ENCODE measurements around the gene UIMC1.

Gene UIMC1

DNA sequence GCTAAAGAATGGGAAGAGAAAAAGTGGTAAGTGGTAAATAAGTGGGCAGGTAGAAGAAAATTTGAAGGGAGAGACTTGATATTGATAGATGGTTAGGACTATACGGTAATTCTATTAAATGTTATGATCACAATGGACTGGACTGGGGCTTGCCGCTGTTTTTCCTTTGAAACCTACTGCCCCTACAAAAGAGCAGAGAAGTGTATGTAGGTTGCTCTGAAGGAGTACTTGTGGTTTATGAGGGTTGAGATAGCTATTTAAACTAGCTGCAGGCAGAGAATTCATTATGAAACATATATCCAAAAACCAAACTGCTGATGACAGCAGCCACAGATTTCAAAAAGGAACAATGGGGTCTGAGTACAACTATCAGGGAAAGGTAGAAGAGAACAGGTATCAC, 90.7 kb downstream of the UIMC1 start:
- no peaks in the 10 kb centered on the region for H3K79me2 ChIP-seq (ENCODE audit: insufficient read depth, low read length)
- no peaks in the 10 kb centered on the region for H3K4me1 ChIP-seq (ENCODE audit: insufficient read depth, low read length, poor library complexity, severe bottlenecking)
- no peak overlapping the region for H3K4me2 ChIP-seq (ENCODE audit: low read depth, low read length, poor library complexity, severe bottlenecking)
- no peaks in the 10 kb centered on the region for H3F3A ChIP-seq (ENCODE audit: low read depth)
- TF ChIP-seq, protein P1, sequence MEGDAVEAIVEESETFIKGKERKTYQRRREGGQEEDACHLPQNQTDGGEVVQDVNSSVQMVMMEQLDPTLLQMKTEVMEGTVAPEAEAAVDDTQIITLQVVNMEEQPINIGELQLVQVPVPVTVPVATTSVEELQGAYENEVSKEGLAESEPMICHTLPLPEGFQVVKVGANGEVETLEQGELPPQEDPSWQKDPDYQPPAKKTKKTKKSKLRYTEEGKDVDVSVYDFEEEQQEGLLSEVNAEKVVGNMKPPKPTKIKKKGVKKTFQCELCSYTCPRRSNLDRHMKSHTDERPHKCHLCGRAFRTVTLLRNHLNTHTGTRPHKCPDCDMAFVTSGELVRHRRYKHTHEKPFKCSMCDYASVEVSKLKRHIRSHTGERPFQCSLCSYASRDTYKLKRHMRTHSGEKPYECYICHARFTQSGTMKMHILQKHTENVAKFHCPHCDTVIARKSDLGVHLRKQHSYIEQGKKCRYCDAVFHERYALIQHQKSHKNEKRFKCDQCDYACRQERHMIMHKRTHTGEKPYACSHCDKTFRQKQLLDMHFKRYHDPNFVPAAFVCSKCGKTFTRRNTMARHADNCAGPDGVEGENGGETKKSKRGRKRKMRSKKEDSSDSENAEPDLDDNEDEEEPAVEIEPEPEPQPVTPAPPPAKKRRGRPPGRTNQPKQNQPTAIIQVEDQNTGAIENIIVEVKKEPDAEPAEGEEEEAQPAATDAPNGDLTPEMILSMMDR (conservative IDR thresholded peaks at IDR 0.05; ENCODE audit: low read length), result no peak
- TF ChIP-seq EZH2phosphoT487 (IDR thresholded peaks at IDR 0.05; ENCODE audit: borderline replicate concordance), result no peak
- no peaks in the 10 kb centered on the region for H3K36me3 ChIP-seq (ENCODE audit: insufficient read depth, low read length)
- H4K20me1 ChIP-seq (ENCODE audit: insufficient read depth, low read length, poor library complexity, severe bottlenecking), result no peaks in the 10 kb centered on the region
- H3K9ac ChIP-seq (ENCODE audit: low read depth, low read length, poor library complexity, severe bottlenecking), result no peak overlapping the region
- no peak overlapping the region for H2AFZ ChIP-seq (ENCODE audit: low read length)
- H3K9me2 ChIP-seq (replicated peaks; ENCODE audit: low read depth, low read length), result no peaks in the 10 kb centered on the region
- no peaks in the 10 kb centered on the region for H3K9me3 ChIP-seq (ENCODE audit: insufficient read depth, low read depth, low read length)
- H3K4me3 ChIP-seq (ENCODE audit: low read length, poor library complexity, severe bottlenecking), result no peak overlapping the region
- H3K27me3 ChIP-seq (ENCODE audit: insufficient read depth, low read length, poor library complexity, severe bottlenecking), result no peaks in the 10 kb centered on the region

DNA sequence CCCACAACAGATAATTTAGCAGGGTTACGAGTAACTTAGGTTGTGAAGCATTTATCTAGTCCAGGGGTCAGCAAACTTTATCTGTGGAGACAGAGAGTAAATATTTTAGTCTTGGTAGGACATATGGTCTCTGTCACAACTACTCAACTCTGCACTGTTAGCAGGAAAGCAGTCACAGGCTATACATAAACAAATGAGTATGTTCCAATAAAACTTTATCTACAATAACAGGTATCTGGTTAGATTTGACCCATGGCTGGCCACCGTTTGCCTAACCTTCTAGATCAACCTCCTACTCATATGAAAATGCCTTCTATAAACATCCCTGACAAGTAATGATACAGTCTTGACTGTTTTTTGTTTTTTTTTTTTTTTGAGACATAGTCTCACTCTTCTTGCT, 94.5 kb downstream of the UIMC1 start:
- TF ChIP-seq, protein P1 (conservative IDR thresholded peaks at IDR 0.05; ENCODE audit: low read length), result no peak
- no peak for TF ChIP-seq EZH2phosphoT487 (IDR thresholded peaks at IDR 0.05; ENCODE audit: borderline replicate concordance)
- Histone ChIP-seq H3F3A (ENCODE audit: low read depth) (no peaks in the 10 kb centered on the region), H3K4me1 (ENCODE audit: insufficient read depth, low read length, poor library complexity, severe bottlenecking) (no peaks in the 10 kb centered on the region), H3K9ac (ENCODE audit: low read depth, low read length, poor library complexity, severe bottlenecking) (no peak overlapping the region), H3K36me3 (ENCODE audit: insufficient read depth, low read length) (peaks cover 13% of the 10 kb centered on the region; the same call in 1 of the 2 replicates), H3K27me3 (ENCODE audit: insufficient read depth, low read length, poor library complexity, severe bottlenecking) (no peaks in the 10 kb centered on the region), H3K4me3 (ENCODE audit: low read length, poor library complexity, severe bottlenecking) (no peak overlapping the region), H3K9me2 (replicated peaks; ENCODE audit: low read depth, low read length) (no peaks in the 10 kb centered on the region), H4K20me1 (ENCODE audit: insufficient read depth, low read length, poor library complexity, severe bottlenecking) (no peaks in the 10 kb centered on the region), H3K9me3 (ENCODE audit: insufficient read depth, low read depth, low read length) (no peaks in the 10 kb centered on the region), H3K4me2 (ENCODE audit: low read depth, low read length, poor library complexity, severe bottlenecking) (no peak overlapping the region), H2AFZ (ENCODE audit: low read length) (no peak overlapping the region), H3K79me2 (ENCODE audit: insufficient read depth, low read length) (no peaks in the 10 kb centered on the region)

DNA sequence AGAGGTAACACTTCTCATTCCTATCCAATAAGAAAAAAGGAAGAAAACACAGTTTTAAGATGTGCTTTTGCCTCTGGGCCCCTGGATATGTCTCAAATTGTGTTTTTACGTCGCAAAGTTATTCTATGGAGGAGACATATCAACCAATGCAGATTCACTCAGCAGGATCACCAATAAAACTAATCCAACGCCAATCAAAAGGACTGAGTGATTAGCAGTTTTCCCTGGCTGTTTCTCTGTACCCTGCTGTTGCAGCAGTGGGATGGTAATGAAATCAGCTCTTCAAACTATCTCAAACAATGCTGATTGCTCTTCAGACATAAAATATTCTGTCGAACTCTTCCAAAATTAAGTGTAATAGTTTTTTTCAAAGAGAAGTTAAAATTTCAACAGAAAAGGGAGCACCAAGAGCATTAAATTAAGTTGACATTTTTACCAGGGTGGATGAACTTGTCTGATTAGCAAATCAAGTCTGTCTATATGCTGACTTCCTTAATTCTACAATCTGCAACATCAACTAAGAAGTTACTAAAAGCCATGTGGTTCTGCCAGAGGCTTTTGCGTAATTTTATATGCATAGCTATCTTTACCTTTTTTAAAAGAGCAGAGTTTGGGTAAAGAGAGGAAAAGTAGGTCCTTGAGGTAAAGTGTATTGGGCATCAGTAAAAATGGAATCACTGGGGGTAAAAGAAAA, 97.8 kb downstream of the UIMC1 start:
- Histone ChIP-seq H3K9ac (ENCODE audit: low read depth, low read length, poor library complexity, severe bottlenecking) (no peak overlapping the region), H3K4me1 (ENCODE audit: insufficient read depth, low read length, poor library complexity, severe bottlenecking) (no peaks in the 10 kb centered on the region), H3F3A (ENCODE audit: low read depth) (no peaks in the 10 kb centered on the region), H2AFZ (ENCODE audit: low read length) (no peak overlapping the region), H3K27me3 (ENCODE audit: insufficient read depth, low read length, poor library complexity, severe bottlenecking) (no peaks in the 10 kb centered on the region), H3K79me2 (ENCODE audit: insufficient read depth, low read length) (no peaks in the 10 kb centered on the region), H4K20me1 (ENCODE audit: insufficient read depth, low read length, poor library complexity, severe bottlenecking) (no peaks in the 10 kb centered on the region), H3K4me3 (ENCODE audit: low read length, poor library complexity, severe bottlenecking) (no peak overlapping the region), H3K4me2 (ENCODE audit: low read depth, low read length, poor library complexity, severe bottlenecking) (no peak overlapping the region), H3K9me2 (replicated peaks; ENCODE audit: low read depth, low read length) (no peaks in the 10 kb centered on the region), H3K36me3 (ENCODE audit: insufficient read depth, low read length) (peaks cover 45% of the 10 kb centered on the region; the same call in 1 of the 2 replicates), H3K9me3 (ENCODE audit: insufficient read depth, low read depth, low read length) (no peaks in the 10 kb centered on the region)
- TF ChIP-seq, protein P1 (conservative IDR thresholded peaks at IDR 0.05; ENCODE audit: low read length), result no peak
- TF ChIP-seq EZH2phosphoT487 (IDR thresholded peaks at IDR 0.05; ENCODE audit: borderline replicate concordance), result no peak
